ENCODE data around the gene GAB1. TPM values are rescaled to one million over a fixed set of nuclear protein-coding genes. Genes with fewer than 3 reads are reported as not detected.
A peak's percentile ranks its signal among the peaks of the same experiment; 100 is the strongest.

Gene GAB1
- total RNA-seq, 5 donors from 2014 or later (not counting 1 experiment from before 2014, with no cell fraction given): 0.20 to 1.7 (median 0.96) TPM

- Histone ChIP-seq H3K4me1 (ENCODE audit: control insufficient read depth in 1 of 2, extremely low read depth in 1 of 2, insufficient read depth in 2 of 2, low read length in 2 of 2) (no peaks in the 10 kb centered on the region), H3K27ac (ENCODE audit: low read length) (no peak overlapping the region), H3K4me3 (ENCODE audit: control insufficient read depth in 1 of 2, extremely low read depth in 1 of 2, low read length in 1 of 2) (no peak overlapping the region), H3K27me3 (replicated peaks in 1 of 2; ENCODE audit: control insufficient read depth in 2 of 2, extremely low read depth in 1 of 2, insufficient read depth in 2 of 2, low read length in 1 of 2) (no peaks in the 10 kb centered on the region), H3K36me3 (ENCODE audit: control insufficient read depth in 2 of 2, extremely low read depth in 1 of 2, insufficient read depth in 1 of 2, low read length in 1 of 2) (no peaks in the 10 kb centered on the region), H3K9me3 (no peaks in the 10 kb centered on the region)
- ATAC-seq (replicated peaks in 1 of 4): no peak
- WGBS (ENCODE audit: insufficient coverage): no CpG with 5 or more reads among the region's 3 CpGs
- no peak overlapping the region for H3K4me3 Mint-ChIP-seq
- H3K36me3 Mint-ChIP-seq: no peaks in the 10 kb centered on the region
- ChIA-PET CTCF (no interaction called here), POLR2A (no interaction called here)
- H3K9me3 Mint-ChIP-seq: no peaks in the 10 kb centered on the region
- no peak overlapping the region for H3K27ac Mint-ChIP-seq
- peaks cover 10 to 17% of the 10 kb centered on the region in 2 donors for H3K27me3 Mint-ChIP-seq
- DNase-seq: no peak
- peaks cover 6 to 11% (median 6%) of the 10 kb centered on the region in 3 donors for H3K4me1 Mint-ChIP-seq
Observed at GRCh38 chr4:143410015-143410414, 73.3 kb downstream of the GAB1 start.

GRCh38 chr4:143411527-143412419 lies 75.1 kb downstream of the GAB1 start:
- Histone ChIP-seq H3K4me1 (ENCODE audit: control insufficient read depth in 1 of 2, extremely low read depth in 1 of 2, insufficient read depth in 2 of 2, low read length in 2 of 2) (no peaks in the 10 kb centered on the region), H3K9me3 (no peaks in the 10 kb centered on the region), H3K36me3 (ENCODE audit: control insufficient read depth in 2 of 2, extremely low read depth in 1 of 2, insufficient read depth in 1 of 2, low read length in 1 of 2) (no peaks in the 10 kb centered on the region), H3K4me3 (ENCODE audit: control insufficient read depth in 1 of 2, extremely low read depth in 1 of 2, low read length in 1 of 2) (no peak overlapping the region), H3K27me3 (replicated peaks in 1 of 2; ENCODE audit: control insufficient read depth in 2 of 2, extremely low read depth in 1 of 2, insufficient read depth in 2 of 2, low read length in 1 of 2) (peaks cover 0 to 3% of the 10 kb centered on the region in 2 experiments), H3K27ac (ENCODE audit: low read length) (no peak overlapping the region)
- Mint-ChIP-seq H3K9me3 (no peaks in the 10 kb centered on the region), H3K4me1 (no peaks in the 10 kb centered on the region), H3K27ac (no peak overlapping the region), H3K27me3 (peaks cover 10 to 18% of the 10 kb centered on the region in 2 donors), H3K36me3 (no peaks in the 10 kb centered on the region), H3K4me3 (no peak overlapping the region)
- no peak for ATAC-seq (replicated peaks in 1 of 4)
- POLR2A ChIA-PET: no interaction called here
- 97% methylated on average over 4 of the region's 7 CpGs for WGBS (ENCODE audit: insufficient coverage)
- CTCF ChIA-PET: interaction anchor here in 1 of 2 donors (0.9 kb wide), 1 partner anchor 8 kb away, joined by 3 read pairs; no protein-coding TSS in a partner anchor
- no peak for DNase-seq

- Histone ChIP-seq H3K36me3 (ENCODE audit: control insufficient read depth in 2 of 2, extremely low read depth in 1 of 2, insufficient read depth in 1 of 2, low read length in 1 of 2) (no peaks in the 10 kb centered on the region), H3K27ac (ENCODE audit: low read length) (no peak overlapping the region), H3K27me3 (replicated peaks in 1 of 2; ENCODE audit: control insufficient read depth in 2 of 2, extremely low read depth in 1 of 2, insufficient read depth in 2 of 2, low read length in 1 of 2) (peaks cover 0 to 3% of the 10 kb centered on the region in 2 experiments), H3K9me3 (no peaks in the 10 kb centered on the region), H3K4me3 (ENCODE audit: control insufficient read depth in 1 of 2, extremely low read depth in 1 of 2, low read length in 1 of 2) (no peak overlapping the region), H3K4me1 (ENCODE audit: control insufficient read depth in 1 of 2, extremely low read depth in 1 of 2, insufficient read depth in 2 of 2, low read length in 2 of 2) (no peaks in the 10 kb centered on the region)
- no CpG with 5 or more reads among the region's 3 CpGs for WGBS (ENCODE audit: insufficient coverage)
- POLR2A ChIA-PET: no interaction called here
- H3K9me3 Mint-ChIP-seq: no peaks in the 10 kb centered on the region
- H3K27me3 Mint-ChIP-seq: peaks cover 10 to 18% of the 10 kb centered on the region in 2 donors
- H3K36me3 Mint-ChIP-seq: no peaks in the 10 kb centered on the region
- H3K4me1 Mint-ChIP-seq: no peaks in the 10 kb centered on the region
- no peak for ATAC-seq (replicated peaks in 1 of 4)
- no peak overlapping the region for H3K4me3 Mint-ChIP-seq
- CTCF ChIA-PET: interaction anchor here in 1 of 2 donors (0.9 kb wide), 1 partner anchor 9 kb away, joined by 3 read pairs; no protein-coding TSS in a partner anchor
- DNase-seq: no peak
- H3K27ac Mint-ChIP-seq: no peak overlapping the region
Observed at GRCh38 chr4:143412420-143412758, 75.7 kb downstream of the GAB1 start.

- no peaks in the 10 kb centered on the region for H3K36me3 ChIP-seq (ENCODE audit: control insufficient read depth in 2 of 2, extremely low read depth in 1 of 2, insufficient read depth in 1 of 2, low read length in 1 of 2)
- H3K27ac Mint-ChIP-seq: peak overlapping the region in 1 of 2 donors; percentile 27
Observed at GRCh38 chr4:143417679-143418403, 81.2 kb downstream of the GAB1 start.

GRCh38 chr4:143420227-143420626 lies 83.6 kb downstream of the GAB1 start:
- no peak overlapping the region for H3K4me3 Mint-ChIP-seq

More at GRCh38 chr4:143417679-143418403, 81.2 kb downstream of the GAB1 start:
- 71% methylated on average over 6 of the region's 12 CpGs for WGBS (ENCODE audit: insufficient coverage)
- ATAC-seq (replicated peaks in 1 of 4) (no peak), DNase-seq (no peak)
- H3K27me3 ChIP-seq (replicated peaks in 1 of 2; ENCODE audit: control insufficient read depth in 2 of 2, extremely low read depth in 1 of 2, insufficient read depth in 2 of 2, low read length in 1 of 2): peaks cover 0 to 7% of the 10 kb centered on the region in 2 experiments
- Mint-ChIP-seq H3K9me3 (no peaks in the 10 kb centered on the region), H3K27me3 (peaks cover 7 to 12% of the 10 kb centered on the region in 2 donors), H3K4me1 (no peaks in the 10 kb centered on the region), H3K36me3 (no peaks in the 10 kb centered on the region), H3K4me3 (no peak overlapping the region)
- no peak overlapping the region for H3K4me3 ChIP-seq (ENCODE audit: control insufficient read depth in 1 of 2, extremely low read depth in 1 of 2, low read length in 1 of 2)
- H3K4me1 ChIP-seq (ENCODE audit: control insufficient read depth in 1 of 2, extremely low read depth in 1 of 2, insufficient read depth in 2 of 2, low read length in 2 of 2): no peaks in the 10 kb centered on the region
- ChIA-PET POLR2A (no interaction called here), CTCF (no interaction called here)
- H3K27ac ChIP-seq (ENCODE audit: low read length): no peak overlapping the region
- no peaks in the 10 kb centered on the region for H3K9me3 ChIP-seq

GRCh38 chr4:143421609-143422008 lies 84.9 kb downstream of the GAB1 start:
- no CpG with 5 or more reads among the region's 1 CpG for WGBS (ENCODE audit: insufficient coverage)

More at GRCh38 chr4:143420227-143420626, 83.6 kb downstream of the GAB1 start:
- Mint-ChIP-seq H3K27me3 (peaks cover 7 to 12% of the 10 kb centered on the region in 2 donors), H3K4me1 (no peaks in the 10 kb centered on the region), H3K36me3 (no peaks in the 10 kb centered on the region), H3K9me3 (no peaks in the 10 kb centered on the region), H3K27ac (no peak overlapping the region)
- no peaks in the 10 kb centered on the region for H3K9me3 ChIP-seq
- ChIA-PET POLR2A (interaction anchor here (0.6 kb wide), 2 partner anchors 10 to 47 kb away, joined by 3 to 4 read pairs; no protein-coding TSS in a partner anchor), CTCF (no interaction called here)
- WGBS (ENCODE audit: insufficient coverage): 100% methylated on average over 2 of the region's 2 CpGs
- H3K4me3 ChIP-seq (ENCODE audit: control insufficient read depth in 1 of 2, extremely low read depth in 1 of 2, low read length in 1 of 2): no peak overlapping the region
- DNase-seq (no peak), ATAC-seq (replicated peaks in 1 of 4) (no peak)
- no peaks in the 10 kb centered on the region for H3K4me1 ChIP-seq (ENCODE audit: control insufficient read depth in 1 of 2, extremely low read depth in 1 of 2, insufficient read depth in 2 of 2, low read length in 2 of 2)
- H3K27me3 ChIP-seq (replicated peaks in 1 of 2; ENCODE audit: control insufficient read depth in 2 of 2, extremely low read depth in 1 of 2, insufficient read depth in 2 of 2, low read length in 1 of 2): peaks cover 0 to 7% of the 10 kb centered on the region in 2 experiments
- no peak overlapping the region for H3K27ac ChIP-seq (ENCODE audit: low read length)
- H3K36me3 ChIP-seq (ENCODE audit: control insufficient read depth in 2 of 2, extremely low read depth in 1 of 2, insufficient read depth in 1 of 2, low read length in 1 of 2): no peaks in the 10 kb centered on the region

More at GRCh38 chr4:143421609-143422008, 84.9 kb downstream of the GAB1 start:
- H3K4me1 ChIP-seq (ENCODE audit: control insufficient read depth in 1 of 2, extremely low read depth in 1 of 2, insufficient read depth in 2 of 2, low read length in 2 of 2): no peaks in the 10 kb centered on the region
- Mint-ChIP-seq H3K27ac (no peak overlapping the region), H3K4me3 (no peak overlapping the region), H3K9me3 (no peaks in the 10 kb centered on the region), H3K36me3 (no peaks in the 10 kb centered on the region), H3K4me1 (no peaks in the 10 kb centered on the region), H3K27me3 (peaks cover 7 to 11% of the 10 kb centered on the region in 2 donors)
- ATAC-seq (replicated peaks in 1 of 4) (no peak), DNase-seq (no peak)
- no peaks in the 10 kb centered on the region for H3K36me3 ChIP-seq (ENCODE audit: control insufficient read depth in 2 of 2, extremely low read depth in 1 of 2, insufficient read depth in 1 of 2, low read length in 1 of 2)
- H3K27me3 ChIP-seq (replicated peaks in 1 of 2; ENCODE audit: control insufficient read depth in 2 of 2, extremely low read depth in 1 of 2, insufficient read depth in 2 of 2, low read length in 1 of 2): peaks cover 0 to 3% of the 10 kb centered on the region in 2 experiments
- ChIA-PET POLR2A (no interaction called here), CTCF (no interaction called here)
- H3K4me3 ChIP-seq (ENCODE audit: control insufficient read depth in 1 of 2, extremely low read depth in 1 of 2, low read length in 1 of 2): no peak overlapping the region
- H3K9me3 ChIP-seq: no peaks in the 10 kb centered on the region
- no peak overlapping the region for H3K27ac ChIP-seq (ENCODE audit: low read length)
